A673 (cell line): ENCODE results near the gene CENPO. TPM values are rescaled to one million over a fixed set of nuclear protein-coding genes. Genes with fewer than 3 reads are reported as not detected.

Experiments used
- BruUV-seq: library from RNA; stranded (reverse); fragments of 400-500 nt; replicated peaks from 2 replicates; lab custom pipeline; 2021; lab: Mats Ljungman, UMichigan
- CTCF ChIA-PET: fragments of 300-600 bp; sonication (Branson Sonifier 250); formaldehyde crosslinking; loops from one replicate; lab custom pipeline; 2022; ENCODE audit warnings: antibody characterized with exemption; lab: Charles Lee
- POLR2A ChIA-PET: fragments of 300-600 bp; sonication (Branson Sonifier 250); formaldehyde crosslinking; loops from one replicate; lab custom pipeline; 2022; ENCODE audit warnings: antibody characterized with exemption; ENCODE audit not compliant: low non-redundant PET; lab: Charles Lee
- DNase-seq: peaks from one replicate; pipeline ENCODE4 v3.0.0-alpha.2; 2015; ENCODE audit warnings: low spot score
- H3K27ac ChIP-seq: fragments of 200-600 bp; sonication (generic); 2 replicates; pipeline ENCODE4 v1.5.1; 2016; ENCODE audit warnings: mixed run types, low read depth, mild to moderate bottlenecking, mixed read lengths, antibody characterized with exemption, low read length; ENCODE audit not compliant: poor library complexity, severe bottlenecking
- H3K27me3 ChIP-seq: fragments of 200-600 bp; sonication (generic); replicated peaks from 2 replicates; pipeline ENCODE4 v1.6.1; 2017; ENCODE audit warnings: mixed run types, low read depth, mild to moderate bottlenecking, mixed read lengths, antibody characterized with exemption, low read length; ENCODE audit not compliant: insufficient read depth, poor library complexity
- H3K36me3 ChIP-seq: fragments of 200-600 bp; sonication (generic); 2 replicates; pipeline ENCODE4 v1.6.1; 2016; ENCODE audit warnings: mixed run types, mild to moderate bottlenecking, mixed read lengths, antibody characterized with exemption, low read length; ENCODE audit not compliant: insufficient read depth, poor library complexity, severe bottlenecking
- H3K4me1 ChIP-seq: fragments of 200-600 bp; sonication (generic); 2 replicates; pipeline ENCODE4 v1.6.1; 2017; ENCODE audit warnings: mixed run types, mild to moderate bottlenecking, mixed read lengths, antibody characterized with exemption, low read length; ENCODE audit not compliant: insufficient read depth, poor library complexity, severe bottlenecking
- H3K4me3 ChIP-seq: fragments of 200-600 bp; sonication (generic); 2 replicates; pipeline ENCODE4 v1.5.1; 2016; ENCODE audit warnings: low read depth, mixed run types, mild to moderate bottlenecking, mixed read lengths, low read length; ENCODE audit not compliant: poor library complexity, severe bottlenecking
- H3K9me3 ChIP-seq: fragments of 200-600 bp; sonication (generic); 2 replicates; pipeline ENCODE4 v1.6.1; 2016; ENCODE audit warnings: mixed run types, low read depth, mild to moderate bottlenecking, mixed read lengths, antibody characterized with exemption, low read length; ENCODE audit not compliant: poor library complexity, severe bottlenecking
- CTCF ChIP-seq: fragments of 300-800, 200-600 bp; sonication (generic); conservative IDR thresholded peaks from 2 replicates; pipeline ENCODE4 v1.5.1; 2017; ENCODE audit warnings: low read depth, mild to moderate bottlenecking, antibody characterized with exemption, low read length, moderate library complexity, mixed read lengths
- EZH2 ChIP-seq: fragments of 200-600 bp; sonication (generic); IDR thresholded peaks from 2 replicates; pipeline ENCODE4 v1.6.1; 2017; ENCODE audit warnings: borderline replicate concordance, low read depth, mild to moderate bottlenecking, mixed read lengths, antibody characterized with exemption, low read length; ENCODE audit not compliant: poor library complexity, severe bottlenecking
- intact Hi-C: fragments of 100-400 bp; cut with micrococcal nuclease; formaldehyde crosslinking; loops from one replicate; pipeline ENCODE4 v1.10.0; 2022; ENCODE audit not compliant: unreplicated experiment
- total RNA-seq: library from RNA; stranded (reverse); gene quantifications from 2 replicates; pipeline ENCODE4 v1.2.3, GENCODE V29; 2021

The CENPO gene
- total RNA-seq, 1 experiment from 2014 or later, result 69.4 TPM

GRCh38 chr2:24852026-24852425 lies 58.8 kb downstream of the CENPO start:
- TF ChIP-seq CTCF (no peak), EZH2 (no peak)
- intact Hi-C loops, result loop anchor here (5.0 kb wide), 1 partner anchor 190 kb away; the partner anchor contains the start of gene EFR3B
- POLR2A ChIA-PET, result no interaction called here
- Histone ChIP-seq H3K4me3 (no peak overlapping the region), H3K36me3 (no peaks in the 10 kb centered on the region), H3K4me1 (no peaks in the 10 kb centered on the region), H3K27me3 (no peaks in the 10 kb centered on the region), H3K9me3 (no peaks in the 10 kb centered on the region), H3K27ac (no peak overlapping the region)
- BruUV-seq, result no TSS peak
- CTCF ChIA-PET, result no interaction called here
- DNase-seq, result no peak

- ChIA-PET POLR2A (interaction anchor here (0.6 kb wide), 1 partner anchor 817 kb away, joined by 3 read pairs; no protein-coding TSS in a partner anchor), CTCF (no interaction called here)
- H3K4me1 ChIP-seq, result no peaks in the 10 kb centered on the region
- TF ChIP-seq EZH2 (no peak), CTCF (no peak)
- H3K27ac ChIP-seq, result no peak overlapping the region
- intact Hi-C loops, result loop anchor here (5.0 kb wide), 1 partner anchor 190 kb away; the partner anchor contains the start of gene EFR3B
- no peak for DNase-seq
- H3K4me3 ChIP-seq, result no peak overlapping the region
- H3K27me3 ChIP-seq, result no peaks in the 10 kb centered on the region
- no peaks in the 10 kb centered on the region for H3K36me3 ChIP-seq
- H3K9me3 ChIP-seq, result no peaks in the 10 kb centered on the region
- BruUV-seq, result no TSS peak
Measured at GRCh38 chr2:24852431-24853020, 59.3 kb downstream of the CENPO start.

GRCh38 chr2:24853046-24853445 lies 59.8 kb downstream of the CENPO start:
- intact Hi-C loops, result loop anchor here (5.0 kb wide), 1 partner anchor 189 kb away; the partner anchor contains the start of gene EFR3B
- no peaks in the 10 kb centered on the region for H3K36me3 ChIP-seq
- no peaks in the 10 kb centered on the region for H3K4me1 ChIP-seq
- H3K4me3 ChIP-seq, result no peak overlapping the region
- TF ChIP-seq EZH2 (no peak), CTCF (no peak)
- no peaks in the 10 kb centered on the region for H3K27me3 ChIP-seq
- POLR2A ChIA-PET, result interaction anchor here (0.6 kb wide), 1 partner anchor 817 kb away, joined by 3 read pairs; no protein-coding TSS in a partner anchor
- CTCF ChIA-PET, result no interaction called here
- BruUV-seq, result no TSS peak
- no peaks in the 10 kb centered on the region for H3K9me3 ChIP-seq
- H3K27ac ChIP-seq, result no peak overlapping the region
- DNase-seq, result no peak
